ENCODE measurements around the gene BCDIN3D.

DNA sequence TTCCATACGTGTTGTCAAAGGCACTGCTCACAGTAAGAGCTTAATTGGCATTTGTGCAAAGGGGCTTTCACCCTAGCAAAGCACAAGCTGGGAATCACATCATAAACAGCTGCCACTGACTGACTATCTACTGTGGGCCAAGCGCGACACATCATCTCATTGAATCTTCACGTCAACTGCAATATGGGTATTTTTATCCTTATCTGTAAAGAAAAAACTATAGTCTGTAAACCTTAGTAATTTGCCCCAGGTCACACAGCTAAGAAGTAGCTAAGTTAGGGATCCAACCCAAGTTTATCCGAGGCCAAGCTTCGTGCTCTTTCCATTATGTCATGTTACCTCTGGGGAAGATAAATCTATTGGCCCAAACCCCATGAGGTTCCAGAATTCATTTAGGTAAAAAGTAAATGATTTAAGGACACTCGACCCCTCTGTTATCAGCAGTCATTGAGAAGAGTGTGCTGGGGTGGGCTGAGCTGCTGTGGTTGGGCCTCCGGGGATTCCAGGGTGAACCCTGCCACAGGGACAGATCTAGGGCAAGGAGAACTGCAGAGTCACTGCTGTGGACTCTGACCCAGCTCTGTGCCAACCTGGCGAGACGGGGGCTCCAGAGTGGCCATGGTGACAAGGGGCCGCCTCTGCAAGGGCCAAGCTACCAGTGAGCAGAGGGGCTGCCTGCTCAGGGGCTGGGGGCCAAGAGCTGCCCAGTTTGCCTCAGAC lies 42.3 kb downstream of the BCDIN3D start:
- TF ChIP-seq, protein P1, sequence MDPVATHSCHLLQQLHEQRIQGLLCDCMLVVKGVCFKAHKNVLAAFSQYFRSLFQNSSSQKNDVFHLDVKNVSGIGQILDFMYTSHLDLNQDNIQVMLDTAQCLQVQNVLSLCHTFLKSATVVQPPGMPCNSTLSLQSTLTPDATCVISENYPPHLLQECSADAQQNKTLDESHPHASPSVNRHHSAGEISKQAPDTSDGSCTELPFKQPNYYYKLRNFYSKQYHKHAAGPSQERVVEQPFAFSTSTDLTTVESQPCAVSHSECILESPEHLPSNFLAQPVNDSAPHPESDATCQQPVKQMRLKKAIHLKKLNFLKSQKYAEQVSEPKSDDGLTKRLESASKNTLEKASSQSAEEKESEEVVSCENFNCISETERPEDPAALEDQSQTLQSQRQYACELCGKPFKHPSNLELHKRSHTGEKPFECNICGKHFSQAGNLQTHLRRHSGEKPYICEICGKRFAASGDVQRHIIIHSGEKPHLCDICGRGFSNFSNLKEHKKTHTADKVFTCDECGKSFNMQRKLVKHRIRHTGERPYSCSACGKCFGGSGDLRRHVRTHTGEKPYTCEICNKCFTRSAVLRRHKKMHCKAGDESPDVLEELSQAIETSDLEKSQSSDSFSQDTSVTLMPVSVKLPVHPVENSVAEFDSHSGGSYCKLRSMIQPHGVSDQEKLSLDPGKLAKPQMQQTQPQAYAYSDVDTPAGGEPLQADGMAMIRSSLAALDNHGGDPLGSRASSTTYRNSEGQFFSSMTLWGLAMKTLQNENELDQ (CRISPR knock-in tag; IDR thresholded peaks at IDR 0.05; ENCODE audit: borderline replicate concordance) = no peak
- TF ChIP-seq EP300 (IDR thresholded peaks at IDR 0.05; ENCODE audit: low read length) (no peak), ZKSCAN8 (CRISPR knock-in tag; IDR thresholded peaks at IDR 0.05) (no peak), EGR1 (conservative IDR thresholded peaks at IDR 0.05) (no peak)
